Choroid plexus epithelial cell (primary cell): ENCODE measurements around the gene SLC6A6.

Experiments used
- DNase-seq: peaks from one replicate; pipeline ENCODE4 v3.0.0-alpha.2; 2010; ENCODE audit warnings: low read depth
- H3K4me3 ChIP-seq: 2 replicates; pipeline ENCODE4 v1.5.1; 2011; ENCODE audit warnings: low read depth, mild to moderate bottlenecking, control low read depth, low read length, moderate library complexity
- CTCF ChIP-seq: conservative IDR thresholded peaks from 2 replicates; pipeline ENCODE4 v1.5.1; 2011; ENCODE audit warnings: low read depth, mild to moderate bottlenecking, control low read depth, inconsistent platforms, low read length, moderate library complexity

SLC6A6 gene

GRCh38 chr3:14487821-14488220 lies 85.4 kb downstream of the SLC6A6 start:
- TF ChIP-seq CTCF: no peak
- no peak for DNase-seq
- H3K4me3 ChIP-seq: no peak overlapping the region

- TF ChIP-seq CTCF: no peak
- DNase-seq: no peak
- no peak overlapping the region for H3K4me3 ChIP-seq
Measured at GRCh38 chr3:14488286-14489041, 86.1 kb downstream of the SLC6A6 start.

GRCh38 chr3:14489641-14490040 lies 87.2 kb downstream of the SLC6A6 start:
- no peak overlapping the region for H3K4me3 ChIP-seq
- no peak for TF ChIP-seq CTCF
- DNase-seq: no peak

GRCh38 chr3:14490255-14490654 lies 87.8 kb downstream of the SLC6A6 start:
- no peak overlapping the region for H3K4me3 ChIP-seq
- DNase-seq: no peak
- TF ChIP-seq CTCF: no peak

- H3K4me3 ChIP-seq: no peak overlapping the region
- no peak for TF ChIP-seq CTCF
- no peak for DNase-seq
Measured at GRCh38 chr3:14490831-14491230, 88.4 kb downstream of the SLC6A6 start.

GRCh38 chr3:14491396-14492190 lies 89.2 kb downstream of the SLC6A6 start:
- no peak for DNase-seq
- no peak overlapping the region for H3K4me3 ChIP-seq
- TF ChIP-seq CTCF: no peak
